T-helper 17 cell (primary cell): ENCODE results near the gene BAIAP2L2. TPM values are rescaled to one million over a fixed set of nuclear protein-coding genes. Genes with fewer than 3 reads are reported as not detected.

Experiments
- ATAC-seq: fragments of 150-1000 bp; cut with Tn5 transposase; 2 replicates; pipeline ENCODE4 v1.10.0; 2021; ENCODE audit warnings: mild to moderate bottlenecking, moderate library complexity
- DNase-seq, 3 donors: peaks; one replicate each; pipeline versions ENCODE4 v3.0.0 to v3.0.0-alpha.2; 2020 to 2021
- H3K9me3 ChIP-seq: one replicate; pipeline ENCODE4 v1.7.0; 2013; ENCODE audit warnings: low read length, mild to moderate bottlenecking; ENCODE audit not compliant: control insufficient read depth, poor library complexity, severe bottlenecking
- H3K27ac Mint-ChIP-seq: one replicate; pipeline ENCODE4 v1.8.0; 2022; ENCODE audit warnings: mild to moderate bottlenecking, moderate library complexity, mixed read lengths
- H3K27me3 Mint-ChIP-seq: one replicate; pipeline ENCODE4 v1.8.0; 2022; ENCODE audit warnings: mixed read lengths
- H3K36me3 Mint-ChIP-seq: one replicate; pipeline ENCODE4 v1.8.0; 2022; ENCODE audit warnings: low read depth, mixed read lengths
- H3K4me1 Mint-ChIP-seq: one replicate; pipeline ENCODE4 v1.8.0; 2022; ENCODE audit warnings: mild to moderate bottlenecking, mixed read lengths
- H3K4me3 Mint-ChIP-seq: one replicate; pipeline ENCODE4 v1.8.0; 2022; ENCODE audit warnings: mild to moderate bottlenecking, moderate library complexity, mixed read lengths
- total RNA-seq, 4 donors: library from RNA in 2 of 4; stranded (reverse) in 2 of 4; gene quantifications; one replicate each; pipeline ENCODE4 v1.2.3 and lab custom pipeline; 2022 to 2026

BAIAP2L2 gene
- total RNA-seq, 2 donors from 2014 or later: 0.86 to 1.3 TPM

DNA sequence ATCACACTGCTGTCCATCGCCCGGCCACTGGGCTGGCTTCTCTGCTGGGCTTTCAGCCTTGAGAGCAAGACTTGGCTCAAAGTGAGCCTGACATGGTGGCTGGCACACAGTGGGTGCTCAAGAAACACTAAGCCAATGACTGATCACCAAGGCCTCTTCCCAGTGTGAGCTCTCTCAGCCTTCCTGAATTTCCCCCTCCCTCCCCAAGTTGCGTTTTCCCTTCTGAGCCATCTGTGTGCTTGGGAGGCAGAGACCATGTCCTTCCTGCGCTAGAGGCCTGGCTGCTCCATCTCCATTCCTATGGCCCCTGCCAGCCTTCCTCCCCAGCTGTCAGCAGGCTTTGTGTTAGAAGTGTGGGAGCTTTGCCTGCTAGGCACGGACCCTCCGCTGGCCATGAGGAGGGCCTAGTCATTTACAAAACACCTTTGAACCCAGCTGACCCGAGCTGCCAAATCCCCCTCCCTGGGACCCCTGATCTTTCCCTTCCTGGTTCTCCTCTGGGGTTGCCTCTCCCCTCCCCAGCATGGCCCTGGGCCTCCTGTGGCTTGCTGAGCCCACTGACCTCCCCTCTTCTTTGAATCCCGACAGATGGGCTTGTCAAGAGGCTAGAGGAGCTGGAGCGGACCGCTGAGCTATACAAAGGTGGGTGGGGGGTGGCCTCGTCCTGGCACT, 40.1 kb downstream of the BAIAP2L2 start:
- Mint-ChIP-seq H3K4me1 (no peaks in the 10 kb centered on the region), H3K4me3 (no peak overlapping the region), H3K27me3 (no peaks in the 10 kb centered on the region), H3K27ac (no peak overlapping the region), H3K36me3 (peaks cover 10% of the 10 kb centered on the region)
- H3K9me3 ChIP-seq: no peaks in the 10 kb centered on the region
- DNase-seq: no peak
- no peak for ATAC-seq

GRCh38 chr22:38069372-38070249, 40.9 kb downstream of the BAIAP2L2 start:
- no peaks in the 10 kb centered on the region for H3K9me3 ChIP-seq
- ATAC-seq (no peak), DNase-seq (no peak)
- Mint-ChIP-seq H3K4me1 (no peaks in the 10 kb centered on the region), H3K4me3 (no peak overlapping the region), H3K27ac (no peak overlapping the region), H3K27me3 (no peaks in the 10 kb centered on the region), H3K36me3 (peaks cover 10% of the 10 kb centered on the region)

- no peak overlapping the region for H3K4me3 Mint-ChIP-seq
- no peaks in the 10 kb centered on the region for H3K9me3 ChIP-seq
- peaks cover 10% of the 10 kb centered on the region for H3K36me3 Mint-ChIP-seq
- no peak overlapping the region for H3K27ac Mint-ChIP-seq
- DNase-seq (no peak), ATAC-seq (no peak)
- no peaks in the 10 kb centered on the region for H3K27me3 Mint-ChIP-seq
- H3K4me1 Mint-ChIP-seq: no peaks in the 10 kb centered on the region
Measured at GRCh38 chr22:38068641-38069371, 41.7 kb downstream of the BAIAP2L2 start.

DNA sequence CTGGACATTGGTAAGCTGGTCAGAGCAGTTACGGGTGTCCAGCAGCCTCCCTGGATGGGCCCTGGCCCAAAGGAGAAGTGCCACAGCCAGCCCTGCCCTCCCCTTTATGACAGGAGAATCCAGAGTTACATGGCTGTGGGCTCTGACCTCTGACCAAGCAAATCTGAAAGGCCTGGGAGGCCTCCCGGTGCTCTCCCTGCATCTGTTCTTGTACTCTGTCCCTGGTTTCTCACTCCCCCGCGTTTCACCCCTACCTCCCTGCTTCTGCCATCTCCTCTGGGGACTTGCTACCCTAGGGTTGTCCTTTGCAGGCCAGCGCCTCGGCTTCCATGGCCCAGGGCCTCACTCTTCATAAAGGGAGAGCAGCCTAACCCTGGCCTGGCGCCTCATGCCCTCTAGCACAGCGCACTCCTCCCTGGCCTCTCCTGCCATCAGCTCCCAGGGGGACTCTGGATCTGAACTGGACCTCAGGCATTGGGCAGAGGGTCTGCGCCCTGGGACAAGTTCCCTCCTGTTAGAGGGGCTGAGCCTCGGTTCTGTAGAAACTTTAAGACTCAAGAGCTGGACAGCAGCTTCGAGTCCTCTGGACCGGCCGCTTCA, 42.6 kb downstream of the BAIAP2L2 start:
- ATAC-seq: no peak
- H3K4me1 Mint-ChIP-seq: peaks cover under 1% of the 10 kb centered on the region

GRCh38 chr22:38067028-38067415, 43.5 kb downstream of the BAIAP2L2 start:
- H3K4me1 Mint-ChIP-seq: peaks cover 4% of the 10 kb centered on the region
- H3K36me3 Mint-ChIP-seq: peaks cover 13% of the 10 kb centered on the region
- no peak for DNase-seq
- H3K9me3 ChIP-seq: no peaks in the 10 kb centered on the region
- no peaks in the 10 kb centered on the region for H3K27me3 Mint-ChIP-seq
- H3K27ac Mint-ChIP-seq: peak overlapping the region; percentile 47
- no peak for ATAC-seq
- H3K4me3 Mint-ChIP-seq: no peak overlapping the region

More for the DNA sequence above, 42.6 kb downstream of the BAIAP2L2 start:
- Mint-ChIP-seq H3K27ac (peak overlapping the region; percentile 27), H3K36me3 (peaks cover 10% of the 10 kb centered on the region), H3K27me3 (no peaks in the 10 kb centered on the region), H3K4me3 (no peak overlapping the region)
- no peaks in the 10 kb centered on the region for H3K9me3 ChIP-seq
- DNase-seq: no peak

- peaks cover 4% of the 10 kb centered on the region for H3K4me1 Mint-ChIP-seq
- ATAC-seq (no peak), DNase-seq (no peak)
- peaks cover 13% of the 10 kb centered on the region for H3K36me3 Mint-ChIP-seq
- H3K27me3 Mint-ChIP-seq: no peaks in the 10 kb centered on the region
- peak overlapping the region; percentile 47 for H3K27ac Mint-ChIP-seq
- H3K4me3 Mint-ChIP-seq: no peak overlapping the region
- H3K9me3 ChIP-seq: no peaks in the 10 kb centered on the region
Measured at GRCh38 chr22:38066381-38067027, 44.0 kb downstream of the BAIAP2L2 start.

DNA sequence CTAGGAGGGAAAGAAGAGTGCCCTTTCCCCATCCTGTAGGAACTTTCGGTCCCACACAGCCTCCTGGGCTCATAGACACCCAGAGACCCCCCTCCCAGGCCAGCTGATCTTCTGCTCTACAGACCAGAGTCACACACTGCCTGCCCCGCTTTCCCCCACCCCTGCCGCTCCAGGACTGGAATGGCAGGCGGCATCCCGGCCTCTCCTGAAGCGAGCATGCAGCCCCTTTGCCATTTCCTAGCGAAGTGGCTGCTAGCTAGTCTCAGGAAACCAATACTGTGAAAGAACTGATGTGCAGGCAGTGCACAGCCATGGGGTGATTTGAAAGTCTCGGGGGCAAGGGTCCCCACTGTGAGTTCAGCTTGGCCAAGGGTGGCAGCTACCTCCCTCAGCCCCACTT, 44.9 kb downstream of the BAIAP2L2 start:
- H3K36me3 Mint-ChIP-seq: peaks cover 13% of the 10 kb centered on the region
- no peak overlapping the region for H3K27ac Mint-ChIP-seq
- no peak for ATAC-seq

DNA sequence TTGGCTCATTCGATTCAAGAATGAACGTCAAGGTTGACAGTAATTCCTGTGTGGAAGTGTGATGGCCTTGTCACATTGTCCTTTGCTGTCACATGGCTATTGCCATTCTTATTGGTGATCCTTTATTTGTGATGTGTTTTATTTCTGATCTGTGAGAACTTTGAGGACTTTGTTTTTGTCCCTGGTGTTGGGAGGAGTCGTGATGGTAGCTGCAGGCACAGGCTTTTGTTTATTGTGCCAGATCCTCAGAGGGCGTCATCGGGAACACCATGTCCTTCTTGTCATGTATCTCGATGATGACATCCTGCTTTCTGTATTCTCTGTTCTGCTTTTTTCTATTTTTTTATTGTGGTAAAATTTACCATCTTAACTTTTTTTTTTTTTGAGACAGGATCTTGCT, 47.7 kb downstream of the BAIAP2L2 start:
- no peak for DNase-seq
- no peak overlapping the region for H3K4me3 Mint-ChIP-seq
- no peaks in the 10 kb centered on the region for H3K9me3 ChIP-seq
- H3K4me1 Mint-ChIP-seq: peaks cover 9% of the 10 kb centered on the region
- H3K36me3 Mint-ChIP-seq: peaks cover 12% of the 10 kb centered on the region
- no peak overlapping the region for H3K27ac Mint-ChIP-seq
- ATAC-seq: no peak
- H3K27me3 Mint-ChIP-seq: no peaks in the 10 kb centered on the region

More for the DNA sequence above, 44.9 kb downstream of the BAIAP2L2 start:
- H3K27me3 Mint-ChIP-seq: no peaks in the 10 kb centered on the region
- no peak for DNase-seq
- H3K4me3 Mint-ChIP-seq: no peak overlapping the region
- peaks cover 4% of the 10 kb centered on the region for H3K4me1 Mint-ChIP-seq
- no peaks in the 10 kb centered on the region for H3K9me3 ChIP-seq

- Mint-ChIP-seq H3K36me3 (peaks cover 2% of the 10 kb centered on the region), H3K27me3 (no peaks in the 10 kb centered on the region), H3K27ac (peak within 1 kb of the TSS; percentile 96), H3K4me3 (peak within 1 kb of the TSS; percentile 90), H3K4me1 (peaks cover 15% of the 10 kb centered on the region)
- H3K9me3 ChIP-seq: no peaks in the 10 kb centered on the region
- DNase-seq: peak; percentile 63 to 70 (median 65)
- peak; percentile 86 for ATAC-seq
Measured at GRCh38 chr22:38056969-38057891, 53.3 kb downstream of the BAIAP2L2 start, which contains the start of gene PICK1. Gene PICK1, plus strand, starts transcription at chr22:38057404. Its CDS starts 406 bp downstream, at chr22:38057810.

GRCh38 chr22:38051900-38052862, 58.3 kb downstream of the BAIAP2L2 start:
- H3K27me3 Mint-ChIP-seq: peaks cover 12% of the 10 kb centered on the region

GRCh38 chr22:38051261-38051660, 59.2 kb downstream of the BAIAP2L2 start:
- H3K27me3 Mint-ChIP-seq: peaks cover 18% of the 10 kb centered on the region
- no peaks in the 10 kb centered on the region for H3K36me3 Mint-ChIP-seq
- no peak for ATAC-seq
- H3K27ac Mint-ChIP-seq: no peak overlapping the region
- no peak overlapping the region for H3K4me3 Mint-ChIP-seq
- no peak for DNase-seq
- no peaks in the 10 kb centered on the region for H3K9me3 ChIP-seq
- H3K4me1 Mint-ChIP-seq: no peaks in the 10 kb centered on the region

More at GRCh38 chr22:38051900-38052862, 58.3 kb downstream of the BAIAP2L2 start:
- Mint-ChIP-seq H3K4me1 (peaks cover 5% of the 10 kb centered on the region), H3K36me3 (no peaks in the 10 kb centered on the region), H3K4me3 (no peak overlapping the region), H3K27ac (peak overlapping the region; percentile 27)
- DNase-seq (peak; percentile 61 to 64 (median 63)), ATAC-seq (peak; percentile 80)
- H3K9me3 ChIP-seq: no peaks in the 10 kb centered on the region
